Muscle of leg (tissue), 11 donors: ENCODE results near the gene HOXB7. TPM values are rescaled to one million over a fixed set of nuclear protein-coding genes. Genes with fewer than 3 reads are reported as not detected.

Source experiments
- DNase-seq: peaks from one replicate; pipeline ENCODE4 v3.0.0; 2013
- H3K27ac ChIP-seq: one replicate; pipeline ENCODE4 v1.5.1; 2013; ENCODE audit warnings: mild to moderate bottlenecking, low read length, control low read depth
- H3K27me3 ChIP-seq: one replicate; pipeline ENCODE4 v1.6.1; 2013; ENCODE audit warnings: low read length; ENCODE audit not compliant: control insufficient read depth, insufficient read depth
- H3K36me3 ChIP-seq: one replicate; pipeline ENCODE4 v1.6.1; 2013; ENCODE audit warnings: low read length; ENCODE audit not compliant: control insufficient read depth, insufficient read depth
- H3K4me1 ChIP-seq: one replicate; pipeline ENCODE4 v1.6.1; 2013; ENCODE audit warnings: low read length; ENCODE audit not compliant: control insufficient read depth, insufficient read depth
- H3K4me3 ChIP-seq: one replicate; pipeline ENCODE4 v1.5.1; 2013; ENCODE audit warnings: low read length, control low read depth
- H3K9me3 ChIP-seq: replicated peaks from 2 replicates; pipeline ENCODE4 v1.6.1; 2013; ENCODE audit warnings: low read depth, low read length; ENCODE audit not compliant: control insufficient read depth
- WGBS: methylation state at CpG from one replicate; pipeline ENCODE4 v1.1.5; 2013; ENCODE audit warnings: missing lambda C conversion rate; ENCODE audit not compliant: insufficient coverage; 5-methylcytosine and 5-hydroxymethylcytosine counted together
- polyA plus RNA-seq, 8 donors: library from polyadenylated mRNA; unstranded; fragments of 120-200 nt; gene quantifications; one replicate each; pipeline versions ENCODE4 v1.2.1 to v1.2.3, GENCODE V29; 2013; ENCODE audit warnings: inconsistent platforms in 1 of 8, low replicate concordance in 1 of 8; ENCODE audit not compliant: insufficient read length in 8 of 8, insufficient read depth in 1 of 8
- total RNA-seq: library from RNA; stranded (reverse); fragments of 120-200 nt; gene quantifications from one replicate; pipeline ENCODE4 v1.2.4, GENCODE V29; 2013

HOXB7 gene
- total and polyA plus RNA-seq, 9 donors: 2.3 to 4.7 (median 3.7) TPM

GRCh38 chr17:48636177-48637018, 25.6 kb upstream of the HOXB7 start:
- H3K27me3 ChIP-seq: peaks cover 96% of the 10 kb centered on the region
- H3K4me1 ChIP-seq: peaks cover 5% of the 10 kb centered on the region
- WGBS: 1% methylated on average over 17 of the region's 39 CpGs
- no peaks in the 10 kb centered on the region for H3K9me3 ChIP-seq
- H3K4me3 ChIP-seq: no peak overlapping the region
- H3K27ac ChIP-seq: no peak overlapping the region
- H3K36me3 ChIP-seq: no peaks in the 10 kb centered on the region
- peak; percentile 68 for DNase-seq

- Histone ChIP-seq H3K27me3 (peaks cover 95% of the 10 kb centered on the region), H3K4me3 (no peak overlapping the region), H3K36me3 (no peaks in the 10 kb centered on the region), H3K9me3 (no peaks in the 10 kb centered on the region), H3K27ac (no peak overlapping the region), H3K4me1 (peaks cover 5% of the 10 kb centered on the region)
- DNase-seq: no peak
- 61% methylated on average over 5 of the region's 20 CpGs for WGBS
Observed at GRCh38 chr17:48634493-48635208, 23.8 kb upstream of the HOXB7 start.

GRCh38 chr17:48633266-48633677, 22.5 kb upstream of the HOXB7 start:
- no peak overlapping the region for H3K27ac ChIP-seq
- WGBS: 12% methylated on average over 28 of the region's 35 CpGs
- H3K9me3 ChIP-seq: no peaks in the 10 kb centered on the region
- no peak overlapping the region for H3K4me3 ChIP-seq
- no peak for DNase-seq
- no peaks in the 10 kb centered on the region for H3K36me3 ChIP-seq
- H3K27me3 ChIP-seq: peaks cover 96% of the 10 kb centered on the region
- H3K4me1 ChIP-seq: peaks cover 5% of the 10 kb centered on the region

- no peak overlapping the region for H3K27ac ChIP-seq
- no peak for DNase-seq
- 35% methylated on average over 5 of the region's 7 CpGs for WGBS
- H3K4me1 ChIP-seq: peaks cover 5% of the 10 kb centered on the region
- H3K4me3 ChIP-seq: no peak overlapping the region
- H3K27me3 ChIP-seq: peaks cover 97% of the 10 kb centered on the region
- no peaks in the 10 kb centered on the region for H3K9me3 ChIP-seq
- no peaks in the 10 kb centered on the region for H3K36me3 ChIP-seq
Observed at GRCh38 chr17:48632579-48633265, 21.9 kb upstream of the HOXB7 start.

GRCh38 chr17:48631693-48632578, 21.1 kb upstream of the HOXB7 start:
- H3K4me1 ChIP-seq: peaks cover 5% of the 10 kb centered on the region
- DNase-seq: no peak
- H3K36me3 ChIP-seq: no peaks in the 10 kb centered on the region
- WGBS: 79% methylated on average over 1 of the region's 7 CpGs
- no peaks in the 10 kb centered on the region for H3K9me3 ChIP-seq
- peaks cover 97% of the 10 kb centered on the region for H3K27me3 ChIP-seq
- no peak overlapping the region for H3K4me3 ChIP-seq
- no peak overlapping the region for H3K27ac ChIP-seq

GRCh38 chr17:48630925-48631692, 20.3 kb upstream of the HOXB7 start:
- Histone ChIP-seq H3K27ac (no peak overlapping the region), H3K4me1 (peaks cover 13% of the 10 kb centered on the region), H3K4me3 (no peak overlapping the region), H3K9me3 (no peaks in the 10 kb centered on the region), H3K36me3 (no peaks in the 10 kb centered on the region), H3K27me3 (peaks cover 97% of the 10 kb centered on the region)
- WGBS: 0% methylated on average over 1 of the region's 15 CpGs
- DNase-seq: no peak

GRCh38 chr17:48630009-48630924, 19.4 kb upstream of the HOXB7 start:
- Histone ChIP-seq H3K4me1 (peaks cover 20% of the 10 kb centered on the region), H3K27ac (no peak overlapping the region), H3K36me3 (no peaks in the 10 kb centered on the region), H3K9me3 (no peaks in the 10 kb centered on the region), H3K4me3 (no peak overlapping the region), H3K27me3 (peaks cover 97% of the 10 kb centered on the region)
- WGBS: 21% methylated on average over 4 of the region's 15 CpGs
- DNase-seq: no peak

GRCh38 chr17:48629411-48629759, 18.6 kb upstream of the HOXB7 start:
- Histone ChIP-seq H3K4me1 (peaks cover 26% of the 10 kb centered on the region), H3K27me3 (peaks cover 97% of the 10 kb centered on the region), H3K27ac (no peak overlapping the region), H3K36me3 (no peaks in the 10 kb centered on the region), H3K9me3 (no peaks in the 10 kb centered on the region), H3K4me3 (no peak overlapping the region)
- WGBS: 24% methylated on average over 4 of the region's 5 CpGs
- no peak for DNase-seq
